22Rv1 (cell line): Measurements from ENCODE around the gene PCARE.

Experiments used
- ZFX ChIP-seq: fragments of 450-650 bp; IDR thresholded peaks from 2 replicates; pipeline ENCODE4 v1.6.1; 2017; ENCODE audit warnings: antibody characterized with exemption, borderline replicate concordance
- TF ChIP-seq, protein P1 (sequence below): fragments of 450-650 bp; IDR thresholded peaks from 2 replicates; pipeline ENCODE4 v1.5.1; 2017; ENCODE audit warnings: mild to moderate bottlenecking

DNA sequence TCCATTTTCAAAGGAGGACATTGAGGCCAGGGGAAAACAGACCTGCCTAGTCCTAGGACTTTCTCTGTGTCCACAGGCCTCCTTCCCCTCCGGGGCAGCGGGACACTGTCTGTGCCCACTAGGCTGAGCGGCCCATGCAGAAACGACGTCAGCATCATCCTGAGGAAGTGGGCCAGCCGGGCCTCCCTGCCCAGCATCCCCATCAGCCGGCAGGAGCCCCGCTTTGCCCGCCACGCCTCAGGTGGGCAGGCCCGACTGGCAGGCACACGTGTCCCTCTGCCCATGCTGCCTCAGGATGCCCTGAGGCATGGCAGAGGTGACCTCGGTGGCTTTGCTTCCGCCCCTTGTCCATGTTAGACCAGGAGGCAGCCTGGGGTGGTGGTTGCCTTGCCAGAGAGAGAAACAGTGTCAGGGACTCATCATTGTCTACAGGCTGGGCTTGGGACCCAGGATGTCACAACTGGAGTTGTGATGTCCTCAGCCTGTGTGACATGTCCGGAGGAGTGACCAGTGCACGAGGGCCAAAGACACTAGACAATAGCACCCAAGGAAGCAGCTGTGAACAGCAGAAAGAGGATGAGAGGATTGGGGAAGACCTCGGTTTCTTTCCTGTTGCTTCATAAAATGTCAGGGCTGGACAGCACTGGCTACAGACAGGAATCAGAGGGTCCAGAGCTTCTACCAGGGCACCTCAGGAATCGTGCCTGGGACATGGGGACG lies 56.4 kb downstream of the PCARE start:
- TF ChIP-seq, protein P1, sequence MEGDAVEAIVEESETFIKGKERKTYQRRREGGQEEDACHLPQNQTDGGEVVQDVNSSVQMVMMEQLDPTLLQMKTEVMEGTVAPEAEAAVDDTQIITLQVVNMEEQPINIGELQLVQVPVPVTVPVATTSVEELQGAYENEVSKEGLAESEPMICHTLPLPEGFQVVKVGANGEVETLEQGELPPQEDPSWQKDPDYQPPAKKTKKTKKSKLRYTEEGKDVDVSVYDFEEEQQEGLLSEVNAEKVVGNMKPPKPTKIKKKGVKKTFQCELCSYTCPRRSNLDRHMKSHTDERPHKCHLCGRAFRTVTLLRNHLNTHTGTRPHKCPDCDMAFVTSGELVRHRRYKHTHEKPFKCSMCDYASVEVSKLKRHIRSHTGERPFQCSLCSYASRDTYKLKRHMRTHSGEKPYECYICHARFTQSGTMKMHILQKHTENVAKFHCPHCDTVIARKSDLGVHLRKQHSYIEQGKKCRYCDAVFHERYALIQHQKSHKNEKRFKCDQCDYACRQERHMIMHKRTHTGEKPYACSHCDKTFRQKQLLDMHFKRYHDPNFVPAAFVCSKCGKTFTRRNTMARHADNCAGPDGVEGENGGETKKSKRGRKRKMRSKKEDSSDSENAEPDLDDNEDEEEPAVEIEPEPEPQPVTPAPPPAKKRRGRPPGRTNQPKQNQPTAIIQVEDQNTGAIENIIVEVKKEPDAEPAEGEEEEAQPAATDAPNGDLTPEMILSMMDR: no peak
- no peak for TF ChIP-seq ZFX
